Ovary (tissue), 3 donors: ENCODE results near the gene RBM8A.

ENCODE experiments used
- CTCF ChIP-seq, 3 donors: fragments of 450-650 bp in 2 of 3; fragments of 200-600 bp in 1 of 3; IDR thresholded peaks; one replicate each; pipeline versions ENCODE4 v1.5.1 to v1.8.0; 2016 to 2022; ENCODE audit warnings: antibody characterized with exemption in 3 of 3, mild to moderate bottlenecking in 1 of 3
- EP300 ChIP-seq: sonication (generic); formaldehyde crosslinking; IDR thresholded peaks from one replicate; pipeline ENCODE4 v1.6.1; 2017; ENCODE audit warnings: antibody characterized with exemption
- donor health status: DM: no; HTN: no; CAD: no.

GRCh38 chr1:145957443-145958319, 30.4 kb upstream of the RBM8A start, which contains the start of gene LIX1L:
- TF ChIP-seq CTCF (IDR thresholded peaks at IDR 0.05) = no peak
- peak; percentile 46 for TF ChIP-seq EP300
